ENCODE data around the gene CFAP70.
A peak's percentile ranks its signal among the peaks of the same experiment; 100 is the strongest.

The CFAP70 gene

GRCh38 chr10:73252445-73253224, 106.0 kb downstream of the CFAP70 start, which contains the start of gene MRPS16:
Gene MRPS16 (minus strand): TSS chr10:73252644. CDS start chr10:73252482, 162 bp downstream.
- DNase-seq (ENCODE audit: low spot score): peak; percentile 95

- DNase-seq (ENCODE audit: low spot score): no peak
Observed at GRCh38 chr10:73251683-73252444, 106.8 kb downstream of the CFAP70 start.

GRCh38 chr10:73248259-73248724, 110.4 kb downstream of the CFAP70 start:
- no peak for DNase-seq (ENCODE audit: low spot score)

GRCh38 chr10:73247509-73248258, 111.0 kb downstream of the CFAP70 start:
- no peak for DNase-seq (ENCODE audit: low spot score)

DNA sequence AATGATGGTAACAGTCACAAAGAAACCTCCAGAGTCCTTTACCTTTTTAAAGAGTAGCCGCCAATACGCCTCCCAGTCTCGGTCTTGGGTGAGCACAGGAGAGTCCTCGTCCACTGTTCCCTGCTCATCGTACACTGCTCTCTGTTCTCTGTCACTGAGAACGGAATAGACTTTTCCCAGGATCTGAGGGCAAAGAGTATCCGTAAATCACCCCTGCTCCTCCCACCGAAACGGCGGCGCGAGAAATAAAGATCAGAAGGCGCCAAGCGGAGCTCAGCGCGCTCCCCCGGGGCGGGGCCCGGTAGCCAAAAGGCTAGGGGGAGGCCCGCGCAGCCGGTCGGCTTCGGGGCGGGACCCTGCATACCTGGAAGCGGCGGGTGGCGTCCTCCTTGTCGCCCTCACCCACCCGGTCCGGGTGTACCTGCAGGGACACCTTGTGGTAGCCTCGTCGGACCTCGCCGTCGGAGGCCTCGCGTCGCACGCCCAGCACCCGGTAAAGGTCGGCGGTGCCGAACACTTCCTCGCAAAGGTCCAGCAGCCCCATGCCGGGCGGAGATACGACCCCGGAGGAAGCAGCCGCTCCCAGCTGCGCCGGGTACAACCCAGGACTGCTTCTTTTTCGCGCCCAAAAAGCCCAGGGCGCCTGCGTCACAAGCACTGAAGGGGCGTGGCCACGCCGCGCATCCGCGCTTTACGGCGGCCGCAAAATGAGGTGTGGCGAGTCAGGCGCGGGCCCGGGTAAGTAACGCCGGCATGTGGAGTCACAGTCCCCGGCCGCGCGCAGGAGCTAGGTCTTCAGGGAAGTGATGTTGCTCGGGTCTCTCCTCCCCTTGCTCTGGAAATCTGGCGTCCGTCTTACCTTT, 111.8 kb downstream of the CFAP70 start, which contains the start of gene DNAJC9:
DNAJC9 (minus strand) TSS at position 610 of the 863 bp plus-strand sequence; CDS start at position 544, 66 bp downstream.
- DNase-seq (ENCODE audit: low spot score): peak; percentile 91

DNA sequence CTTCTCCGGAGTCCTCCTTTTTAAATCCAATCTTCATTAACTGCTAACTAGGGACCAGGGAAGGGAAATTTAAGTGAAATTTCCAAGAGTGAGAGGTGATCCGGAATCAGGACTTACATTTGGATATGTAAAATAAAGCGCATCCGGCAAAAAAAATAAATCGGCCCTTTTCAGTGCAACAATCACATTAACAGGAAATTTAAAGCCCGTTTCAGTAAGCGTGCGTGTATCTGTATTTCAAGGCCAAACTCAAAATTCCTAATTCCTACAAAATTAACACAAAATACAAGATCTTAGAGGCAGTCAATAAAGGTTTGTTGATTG, 112.4 kb downstream of the CFAP70 start:
- no peak for DNase-seq (ENCODE audit: low spot score)

- DNase-seq (ENCODE audit: low spot score): no peak
Observed at GRCh38 chr10:73244866-73245477, 113.7 kb downstream of the CFAP70 start.

- no peak for DNase-seq (ENCODE audit: low spot score)
Observed at GRCh38 chr10:73239908-73240307, 118.8 kb downstream of the CFAP70 start.

DNA sequence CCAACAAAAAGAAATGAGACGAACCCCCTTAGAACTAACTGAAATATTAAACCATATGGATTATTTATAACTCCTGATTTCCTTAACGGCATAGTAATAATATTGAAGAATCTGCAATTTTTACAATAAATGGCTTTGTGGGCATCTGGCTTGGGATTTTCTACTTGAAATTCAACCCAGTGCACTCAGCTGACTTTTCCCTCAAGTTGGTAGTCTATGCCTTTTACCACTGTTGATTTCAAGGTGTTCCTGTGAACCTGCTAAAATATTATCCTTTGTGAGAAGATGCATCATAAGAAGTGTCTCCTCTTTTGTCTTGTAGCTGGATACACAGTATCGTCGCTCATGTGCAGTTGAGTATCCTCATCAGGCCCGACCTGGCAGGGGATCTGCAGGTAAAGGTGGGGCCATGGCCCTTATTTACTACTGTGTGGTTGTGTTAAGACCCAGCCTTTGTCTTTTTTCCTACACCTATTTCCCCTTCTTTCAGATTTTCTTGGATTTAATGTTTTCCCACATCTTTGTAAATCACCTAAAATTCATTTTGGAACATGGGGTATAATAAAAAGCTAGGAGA, 119.6 kb downstream of the CFAP70 start:
- DNase-seq (ENCODE audit: low spot score): no peak

- no peak for DNase-seq (ENCODE audit: low spot score)
Observed at GRCh38 chr10:73234695-73235094, 124.0 kb downstream of the CFAP70 start.

- DNase-seq (ENCODE audit: low spot score): no peak
Observed at GRCh38 chr10:73233883-73234282, 124.8 kb downstream of the CFAP70 start.

DNA sequence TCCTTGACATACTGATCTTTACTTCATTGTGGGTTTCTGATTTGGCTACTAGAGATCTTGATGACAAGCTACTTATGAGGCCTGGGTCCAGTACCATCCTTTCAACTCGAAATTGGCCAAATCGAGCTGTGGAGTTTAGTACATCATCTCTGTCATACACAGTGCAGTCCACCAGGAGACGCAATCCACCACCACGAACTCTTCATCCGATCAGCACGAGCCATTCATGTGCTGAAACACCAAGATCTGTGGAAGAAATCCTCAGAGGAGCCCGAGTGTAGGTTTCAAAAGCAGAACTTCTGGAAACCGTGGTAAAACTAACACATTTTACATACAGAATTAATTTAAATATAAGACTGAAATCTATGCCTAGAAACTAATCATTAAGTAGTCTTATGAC, 125.8 kb downstream of the CFAP70 start:
- DNase-seq (ENCODE audit: low spot score): no peak

DNA sequence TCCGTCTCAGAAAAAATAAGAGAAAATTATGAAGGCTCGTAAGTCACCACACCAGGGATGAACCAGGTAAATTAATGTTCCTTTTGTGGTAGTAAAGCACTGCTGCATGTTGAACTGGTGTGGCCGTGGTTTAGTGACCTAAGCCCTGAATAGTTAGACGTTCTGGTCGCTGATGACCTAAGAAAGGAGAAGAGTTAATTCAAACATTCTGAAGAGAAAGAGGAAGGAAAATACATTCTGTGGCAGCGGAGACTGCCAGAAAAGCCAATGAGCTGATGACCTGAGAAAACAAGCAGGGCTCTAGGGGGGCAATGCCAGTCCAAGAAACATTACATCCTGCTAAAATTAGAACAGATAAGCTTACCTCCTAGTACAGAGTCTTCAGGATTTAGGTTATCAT, 129.1 kb downstream of the CFAP70 start:
- no peak for DNase-seq (ENCODE audit: low spot score)

DNA sequence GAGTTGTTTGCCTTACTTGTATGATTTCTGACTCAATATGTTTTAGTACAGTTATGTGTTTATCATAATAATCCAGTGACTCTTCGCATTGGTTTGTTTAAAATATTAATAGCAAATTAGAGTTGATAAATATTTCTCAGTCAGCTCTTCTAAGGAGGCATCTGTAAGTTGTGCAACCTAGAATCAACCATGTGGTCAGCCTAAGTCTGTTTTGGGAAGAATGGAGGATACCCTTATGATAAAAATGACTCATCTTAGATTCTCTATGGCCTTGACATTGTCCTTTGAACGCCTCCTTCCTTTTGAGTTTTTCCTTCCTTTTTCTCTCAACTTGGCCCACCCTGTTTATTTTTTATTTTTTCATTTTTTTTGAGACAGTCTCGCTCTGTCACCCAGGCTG, 130.4 kb downstream of the CFAP70 start:
- DNase-seq (ENCODE audit: low spot score): no peak

DNA sequence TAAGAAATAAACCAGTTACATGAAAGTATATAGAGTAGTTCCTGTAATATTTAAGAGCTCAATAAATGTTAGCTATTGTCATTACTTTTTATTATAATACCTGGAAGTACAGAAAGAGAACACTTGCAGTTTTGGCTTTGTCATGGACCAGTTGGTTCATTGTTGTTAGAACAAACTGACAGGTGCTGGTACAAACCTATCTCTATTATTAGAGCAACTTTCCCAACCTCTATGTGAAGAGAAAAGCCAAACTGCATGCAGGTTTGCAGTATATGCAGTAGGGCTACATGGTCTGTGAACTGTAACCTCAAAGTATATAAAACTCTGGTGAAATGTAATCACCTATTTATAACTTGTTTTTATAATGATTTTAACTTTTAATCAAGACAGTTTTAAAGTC, 132.0 kb downstream of the CFAP70 start:
- DNase-seq (ENCODE audit: low spot score): no peak

GRCh38 chr10:73225518-73225917, 133.1 kb downstream of the CFAP70 start:
- no peak for DNase-seq (ENCODE audit: low spot score)

GRCh38 chr10:73220989-73221388, 137.7 kb downstream of the CFAP70 start:
- no peak for DNase-seq (ENCODE audit: low spot score)

GRCh38 chr10:73219384-73219783, 139.3 kb downstream of the CFAP70 start:
- DNase-seq (ENCODE audit: low spot score): no peak

DNA sequence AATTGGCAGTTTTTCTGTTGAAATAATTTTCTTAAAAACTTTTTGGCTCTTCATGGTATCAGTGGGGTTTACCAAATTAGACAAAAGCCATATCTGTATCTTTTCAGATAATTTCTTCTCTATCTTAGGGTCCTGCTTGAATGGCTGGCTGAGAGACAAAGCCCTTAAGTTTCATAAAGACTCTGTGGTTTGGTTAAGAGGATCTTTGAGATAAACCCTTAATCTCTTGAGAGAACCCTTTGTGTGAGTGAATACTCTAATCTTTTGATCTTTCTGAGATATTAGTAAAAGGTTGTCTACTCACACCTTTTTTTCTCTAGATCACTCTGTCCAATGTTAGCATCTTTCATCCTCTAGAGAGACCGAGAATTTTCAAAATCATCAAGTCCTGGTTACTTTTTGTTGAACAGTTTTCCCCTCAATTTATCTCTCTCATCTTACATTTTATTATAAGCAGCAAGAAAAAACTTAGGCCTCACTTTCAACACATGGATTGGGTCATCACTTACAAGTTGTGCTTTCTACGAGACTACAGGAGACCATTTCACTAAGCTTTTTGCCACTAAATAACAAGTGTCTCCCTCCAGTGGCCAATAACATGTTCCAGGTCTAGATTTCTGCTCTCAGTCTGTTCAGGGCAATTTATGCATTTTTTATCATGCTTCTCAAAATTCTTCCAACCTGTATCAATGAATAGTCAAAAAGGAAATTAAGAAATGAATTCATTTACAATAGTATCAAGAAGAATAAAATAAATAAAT, 140.1 kb downstream of the CFAP70 start:
- no peak for DNase-seq (ENCODE audit: low spot score)

DNA sequence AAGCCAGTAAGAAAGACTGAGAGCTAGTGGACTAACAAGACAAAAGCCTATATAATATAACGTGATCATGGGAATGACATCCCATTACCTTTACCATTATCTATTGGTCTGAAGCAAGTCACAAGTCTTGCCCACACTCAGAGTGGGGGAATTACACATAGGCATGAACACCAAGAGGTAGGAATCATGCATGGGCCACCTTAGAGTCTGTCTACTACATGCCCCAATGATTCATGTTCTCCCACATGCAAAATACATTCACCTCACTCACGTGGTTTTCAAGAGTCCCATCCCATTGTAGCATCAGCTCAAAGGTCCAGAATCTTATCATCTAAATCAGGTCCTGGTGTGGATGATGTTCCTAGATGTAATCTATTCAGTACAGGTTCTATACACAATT, 141.0 kb downstream of the CFAP70 start:
- no peak for DNase-seq (ENCODE audit: low spot score)
